ENCODE measurements around the gene PARD3B. TPM values are rescaled to one million over a fixed set of nuclear protein-coding genes. Genes with fewer than 3 reads are reported as not detected.

Gene PARD3B
- polyA plus RNA-seq, 1 donor: 10.3 TPM

DNA sequence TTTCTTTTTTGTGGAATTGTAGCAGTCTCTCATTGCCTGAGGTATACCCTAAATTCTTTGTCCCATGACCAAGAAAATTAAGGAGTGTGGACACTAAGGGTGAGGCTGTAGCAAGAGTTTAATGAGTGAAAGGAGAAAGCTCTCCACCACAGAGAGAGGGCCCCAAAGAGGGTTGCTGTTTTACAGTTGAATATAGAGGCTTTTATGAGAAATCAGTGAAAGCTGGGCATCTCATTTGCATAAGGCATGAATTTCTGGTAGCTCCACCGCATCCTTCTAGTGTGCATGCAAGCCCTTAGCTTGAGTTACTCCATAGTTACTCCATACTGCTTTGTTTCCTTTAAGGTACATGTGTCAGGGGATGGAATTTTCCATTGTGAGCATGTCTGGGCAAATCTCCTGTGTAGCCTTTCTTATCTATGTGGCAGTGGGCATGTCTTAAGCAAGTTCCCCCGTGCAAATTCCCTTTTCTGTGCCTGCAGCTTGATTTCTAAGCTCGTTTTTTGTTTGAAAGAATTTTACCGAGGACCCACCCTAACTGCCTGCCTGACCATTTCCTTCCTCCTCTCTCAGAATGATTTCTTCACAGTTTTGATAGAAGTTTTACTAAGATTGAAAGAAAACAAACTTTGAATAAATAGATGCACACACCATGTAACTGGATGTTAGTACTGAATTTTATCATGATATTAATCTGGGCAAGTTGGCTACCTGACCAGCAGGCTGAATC is 218.9 kb downstream of the PARD3B start:
- DNase-seq: no peak

DNA sequence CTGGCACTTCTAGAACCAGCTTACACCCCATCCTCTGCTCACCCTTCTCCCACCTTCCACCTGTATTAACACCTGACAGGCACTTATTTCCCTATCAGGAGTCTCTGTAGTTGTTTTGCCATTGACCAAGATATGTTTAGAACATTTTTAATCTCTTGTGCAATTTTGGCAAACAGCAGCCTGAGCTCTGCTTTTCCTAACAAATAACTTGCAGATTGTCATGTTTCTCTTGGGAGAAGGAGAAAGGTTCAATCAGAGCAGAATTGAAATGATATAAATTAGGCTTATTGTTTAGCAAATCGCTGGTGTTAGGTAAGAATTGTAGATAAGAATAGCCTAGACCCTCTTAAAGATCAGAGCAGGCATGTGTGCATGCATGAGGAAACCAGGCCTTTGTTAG is 225.5 kb downstream of the PARD3B start:
- no peak for DNase-seq

DNA sequence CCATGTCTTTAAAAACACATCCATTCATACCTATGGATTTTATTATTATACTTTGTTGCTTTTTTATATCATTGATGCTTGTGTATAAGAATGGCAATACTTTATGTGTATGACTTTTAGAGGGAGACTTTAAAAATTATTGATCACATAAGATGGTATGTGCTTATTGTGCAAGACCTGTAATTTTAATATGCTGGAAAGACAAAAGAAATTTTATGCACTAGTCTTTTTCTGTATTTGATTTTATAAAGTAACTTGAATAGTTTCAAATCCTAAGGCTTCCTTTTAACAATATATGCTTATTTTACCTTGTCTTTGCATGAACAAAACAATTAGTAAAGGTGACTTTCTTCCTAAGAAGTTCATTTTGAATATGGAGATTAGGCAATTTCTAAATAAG is 226.4 kb downstream of the PARD3B start:
- DNase-seq: no peak

DNA sequence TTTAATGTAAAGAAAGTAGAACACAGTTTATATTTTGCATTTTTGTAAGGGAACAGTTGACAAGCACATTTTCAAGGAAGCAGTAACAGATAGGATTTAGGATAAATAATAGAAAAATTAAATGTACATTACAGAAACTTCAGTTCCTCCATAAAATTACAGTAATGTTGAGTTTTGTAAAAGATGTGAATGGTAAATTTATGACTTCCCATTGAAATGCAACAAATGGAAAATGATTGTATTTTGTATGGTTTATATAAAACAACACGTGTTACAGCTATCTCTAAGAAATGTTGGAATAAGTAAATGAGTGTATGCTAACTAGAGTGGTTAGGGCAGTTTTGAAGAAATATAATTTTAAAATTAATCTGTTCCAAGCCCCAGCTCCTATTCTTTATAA is 227.3 kb downstream of the PARD3B start:
- DNase-seq: no peak

DNA sequence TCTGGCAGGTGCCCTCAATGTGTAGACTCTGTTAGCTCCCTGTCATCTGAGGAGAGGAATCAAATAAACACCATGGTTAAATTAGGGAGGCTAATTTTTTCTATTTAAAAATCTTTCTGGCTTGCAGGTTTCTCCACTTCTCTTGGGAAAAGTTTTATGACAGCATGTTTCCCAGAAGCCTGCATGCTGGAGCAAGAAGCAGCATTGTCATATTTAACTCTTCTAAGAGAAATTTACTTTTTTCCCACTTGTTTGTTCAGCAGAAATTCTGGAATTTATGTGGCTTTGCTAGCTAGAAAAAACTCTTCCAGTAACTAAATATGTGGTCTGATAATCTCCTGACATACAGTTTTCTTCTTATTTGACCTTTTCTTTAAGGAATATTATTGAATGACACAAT is 230.5 kb downstream of the PARD3B start:
- DNase-seq: no peak

DNA sequence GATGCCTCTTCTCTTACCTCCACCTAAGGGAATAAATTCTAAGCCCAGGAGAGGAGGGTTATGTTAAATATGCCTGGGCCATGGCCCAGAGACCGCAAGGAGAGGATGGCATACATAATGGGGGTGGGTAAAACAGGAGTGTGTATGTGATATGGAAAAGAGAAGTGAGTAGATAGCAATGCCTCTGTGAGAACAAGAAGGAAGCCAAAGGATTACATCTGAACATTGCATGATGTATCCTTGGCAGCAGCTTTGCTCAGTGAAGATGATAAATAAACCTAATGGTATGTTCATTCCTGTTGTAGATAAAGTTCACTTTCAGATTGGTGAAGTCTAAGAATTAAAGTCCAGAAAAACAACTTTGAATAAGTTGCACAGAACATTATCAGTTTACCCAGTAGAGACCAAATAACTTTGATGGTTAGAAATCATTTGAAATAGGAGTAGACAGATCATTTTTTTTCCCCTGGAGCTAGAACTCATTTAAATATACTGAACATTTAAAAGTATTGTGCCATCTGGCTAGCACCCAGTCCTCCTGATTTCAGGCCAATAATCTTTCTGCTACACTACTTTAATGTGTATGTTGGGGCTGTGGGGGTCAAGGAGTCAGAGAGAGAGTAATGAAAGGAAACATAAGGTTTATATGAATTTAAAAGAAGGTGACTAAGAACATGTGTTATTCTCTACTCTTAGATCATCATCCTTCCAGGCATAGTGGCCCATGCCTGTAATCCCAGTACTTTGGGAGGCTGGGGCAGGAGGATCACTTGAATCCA is 231.7 kb downstream of the PARD3B start:
- no peak for DNase-seq

DNA sequence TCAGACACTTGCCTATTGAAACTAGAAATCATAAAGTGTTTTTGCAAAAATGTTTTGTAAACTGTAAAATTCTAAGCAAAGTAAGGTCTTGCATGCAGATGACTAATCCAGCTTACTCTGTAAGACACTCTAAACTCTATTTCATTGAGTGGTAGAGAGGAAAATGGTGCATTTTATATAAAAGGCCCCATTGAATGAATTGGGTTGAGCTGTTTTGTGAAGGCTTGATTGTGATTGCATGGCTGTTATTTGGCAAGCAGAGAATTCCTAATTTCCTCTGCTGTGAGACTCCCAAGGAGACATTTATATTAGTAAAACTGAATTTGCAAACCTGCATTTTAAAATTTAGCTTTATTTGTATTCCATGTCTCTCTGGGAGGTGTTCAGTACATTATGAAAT is 234.5 kb downstream of the PARD3B start:
- DNase-seq: no peak

DNA sequence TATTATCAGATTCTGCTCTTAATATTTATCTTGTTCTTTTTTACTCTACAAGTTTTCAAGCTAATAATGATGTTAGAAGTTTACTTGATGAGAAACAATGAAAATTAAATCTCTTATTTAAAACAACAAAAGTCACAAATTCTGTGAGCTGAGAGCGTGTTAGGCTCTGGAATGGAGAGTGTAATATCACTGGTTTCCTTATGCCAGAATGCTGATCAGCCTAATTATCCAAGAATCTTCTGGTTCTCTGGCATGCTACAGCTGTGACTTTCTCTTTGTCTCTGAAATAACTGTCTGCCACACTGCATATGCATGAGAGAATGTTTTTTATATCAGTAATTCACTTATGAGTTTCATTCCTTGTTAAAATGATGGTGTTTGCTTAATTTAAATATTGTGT is 236.7 kb downstream of the PARD3B start:
- DNase-seq: no peak

DNA sequence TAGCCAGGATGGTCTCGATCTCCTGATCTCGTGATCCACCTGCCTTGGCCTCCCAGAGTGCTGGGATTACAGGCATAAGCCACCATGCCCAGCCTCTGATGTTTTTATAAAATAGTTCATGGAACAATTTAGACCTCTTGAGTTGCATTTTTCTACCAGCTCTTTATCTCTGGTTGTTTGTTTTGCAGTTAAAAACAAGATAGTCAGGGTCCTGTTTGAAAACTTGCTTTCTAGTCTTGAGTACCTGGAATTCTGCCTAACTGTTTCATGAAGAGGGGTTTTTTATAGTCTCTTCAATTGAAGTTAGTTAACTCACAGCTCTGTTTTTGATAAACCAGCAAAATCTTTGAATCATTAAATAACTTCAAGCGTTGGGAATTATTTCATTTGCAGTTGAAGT is 244.8 kb downstream of the PARD3B start:
- DNase-seq: no peak

DNA sequence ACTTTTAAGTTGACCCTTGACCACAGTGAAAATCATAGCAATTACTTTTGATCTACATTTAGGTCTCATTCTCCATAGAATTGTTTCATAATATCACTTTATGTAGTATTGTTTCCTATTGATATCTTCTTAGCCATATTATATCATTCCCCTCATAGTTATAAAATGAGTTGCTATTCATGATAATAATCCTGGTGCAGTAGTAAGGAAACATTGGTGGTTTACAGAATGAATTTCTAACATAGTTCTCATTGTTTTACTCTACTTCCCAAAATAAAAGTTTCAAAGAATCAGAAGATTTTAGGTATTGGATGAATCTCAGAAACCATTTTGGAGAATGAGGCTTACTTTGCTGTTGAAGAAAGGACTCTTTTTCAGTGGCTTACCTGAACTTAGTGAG is 246.0 kb downstream of the PARD3B start:
- no peak for DNase-seq

DNA sequence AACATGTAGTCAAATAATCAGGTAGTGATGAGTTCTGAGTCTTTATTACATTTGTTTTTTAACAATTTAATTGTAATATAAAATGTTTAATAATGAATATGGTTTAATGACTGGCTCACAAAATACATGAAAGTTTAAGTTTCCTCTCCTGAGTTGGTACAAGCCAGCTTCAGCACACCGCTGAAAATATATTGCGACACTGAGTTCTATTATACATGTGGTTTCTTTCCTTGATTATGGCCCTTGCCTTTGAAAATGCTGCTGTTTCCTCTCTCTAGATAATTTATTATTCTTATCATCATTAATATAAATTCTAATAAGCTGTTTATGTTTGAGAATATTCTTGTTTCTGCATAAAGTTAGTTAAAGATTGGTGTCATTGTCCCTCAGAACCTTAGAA is 249.3 kb downstream of the PARD3B start:
- DNase-seq: no peak

DNA sequence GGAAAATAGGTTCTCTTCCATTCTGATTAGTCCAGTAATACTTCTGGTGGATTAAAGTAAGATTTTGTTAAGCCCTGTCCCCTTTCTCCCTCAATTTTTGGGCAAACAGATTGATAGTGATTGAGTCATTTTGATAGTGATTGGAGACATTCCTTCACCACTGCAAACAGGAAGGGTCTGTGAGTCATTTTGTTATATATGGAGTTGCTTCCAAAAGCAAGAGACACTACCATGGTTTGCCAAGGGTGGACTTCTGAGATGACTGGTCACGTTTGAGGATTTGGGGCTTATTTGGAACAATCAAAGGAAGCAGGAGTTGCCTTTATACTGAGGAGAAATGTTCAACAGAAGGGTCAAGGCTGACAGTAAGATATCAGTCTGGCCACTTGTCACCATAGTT is 249.9 kb downstream of the PARD3B start:
- DNase-seq: no peak

DNA sequence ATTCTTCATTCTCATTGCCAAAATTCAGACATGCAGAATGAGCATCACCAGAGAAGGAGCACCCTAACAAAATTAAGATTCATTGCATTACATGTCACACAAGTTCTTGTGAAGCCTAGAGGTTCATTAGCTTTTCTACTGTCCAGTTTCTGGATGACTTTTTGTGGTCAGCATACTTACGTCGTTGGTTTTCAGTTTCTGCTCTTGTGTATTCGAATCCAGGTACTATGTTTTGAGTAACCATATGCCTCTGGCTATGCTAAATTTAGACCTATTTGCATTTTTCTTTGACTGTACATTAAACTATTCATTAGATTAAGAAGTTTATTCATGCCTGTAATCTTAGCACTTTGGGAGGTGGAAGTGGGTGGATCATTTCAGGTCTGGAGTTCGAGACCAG is 251.3 kb downstream of the PARD3B start:
- no peak for DNase-seq

DNA sequence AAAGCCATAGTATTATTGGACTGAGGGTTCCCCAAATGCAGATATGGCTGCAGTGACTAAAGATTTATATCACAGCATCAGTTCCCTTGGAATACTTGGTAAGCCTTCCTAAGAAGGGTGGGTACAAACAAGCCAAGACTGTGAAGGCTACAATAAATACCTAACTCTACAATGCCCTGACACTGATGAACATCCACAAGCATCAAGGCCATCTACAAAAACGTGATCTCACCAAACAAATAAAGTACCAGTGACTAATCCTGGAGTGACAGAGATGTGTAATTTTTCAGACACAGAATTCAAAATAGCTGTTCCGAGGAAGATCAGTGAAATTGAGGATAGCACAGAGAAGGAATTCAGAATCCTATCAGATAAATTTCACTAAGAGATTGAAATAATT is 254.5 kb downstream of the PARD3B start:
- no peak for DNase-seq

DNA sequence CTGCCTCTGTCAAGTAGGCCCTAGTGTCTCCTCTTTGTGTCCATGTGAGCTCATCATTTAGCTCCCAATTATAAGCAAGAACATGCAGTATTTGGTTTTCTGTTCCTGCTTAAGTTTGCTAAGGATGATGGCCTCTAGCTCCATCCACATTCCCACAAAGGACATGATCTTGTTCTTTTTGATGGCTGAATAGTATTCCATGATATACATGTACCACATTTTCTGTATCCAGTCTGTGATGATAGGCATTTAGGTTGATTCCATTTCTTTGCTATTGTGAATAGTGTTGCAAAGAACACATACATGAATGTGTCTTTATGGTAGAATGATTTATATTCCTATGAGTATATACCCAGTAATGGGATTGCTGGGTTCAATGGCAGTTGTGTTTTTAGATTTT is 263.2 kb downstream of the PARD3B start:
- DNase-seq: no peak

DNA sequence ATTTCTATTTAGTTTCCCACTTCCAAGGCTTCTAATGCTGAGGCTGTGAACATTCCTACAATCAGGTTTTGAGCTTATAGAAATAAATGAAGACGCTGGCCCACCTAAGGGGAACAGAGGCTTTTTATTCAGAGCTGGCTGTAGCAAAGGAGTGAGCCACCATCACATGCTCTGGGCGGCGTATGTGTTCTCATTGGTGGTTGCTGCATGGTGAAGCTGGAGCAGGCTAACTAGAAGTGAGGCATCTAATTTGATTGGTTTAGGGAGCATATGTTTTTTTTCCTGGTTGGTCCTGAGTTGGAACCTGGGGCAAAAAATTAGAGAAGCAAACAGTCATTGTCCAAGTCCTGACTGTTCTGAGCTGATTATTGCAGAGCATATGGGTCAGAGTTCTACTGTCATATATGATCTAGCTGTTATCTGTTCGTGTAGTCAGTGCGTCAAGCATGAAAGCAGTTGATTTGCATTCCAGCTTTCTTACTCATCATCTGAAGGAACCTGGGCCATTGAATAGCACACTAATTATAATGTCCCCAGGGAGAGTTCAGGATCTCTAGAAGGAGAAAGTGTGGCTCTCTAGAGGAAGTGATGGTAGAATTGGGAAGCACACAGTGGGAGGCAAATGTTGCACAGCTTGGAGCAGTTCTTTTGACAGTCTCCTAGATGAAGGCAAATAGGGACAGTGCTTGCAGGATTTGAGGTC is 279.6 kb downstream of the PARD3B start:
- no peak for DNase-seq

DNA sequence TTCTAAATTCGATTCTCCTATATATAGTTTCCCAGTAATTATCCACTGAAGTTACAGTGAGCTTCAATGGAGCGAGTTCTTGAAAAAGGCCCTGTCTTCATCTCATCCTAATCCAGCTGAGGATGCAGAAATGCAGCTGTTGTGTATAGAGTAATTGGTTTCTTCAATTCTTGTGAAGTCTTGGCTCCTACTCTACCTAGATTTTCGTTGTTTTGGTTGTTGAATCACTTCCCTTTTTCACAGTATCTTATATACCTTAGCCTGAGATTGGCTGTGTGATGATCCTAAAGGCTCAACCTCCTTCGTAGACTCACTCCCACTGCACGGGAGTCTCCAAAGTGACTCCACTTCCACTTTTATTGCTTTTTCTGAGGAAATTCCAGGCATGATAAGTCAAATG is 280.4 kb downstream of the PARD3B start:
- DNase-seq: no peak

DNA sequence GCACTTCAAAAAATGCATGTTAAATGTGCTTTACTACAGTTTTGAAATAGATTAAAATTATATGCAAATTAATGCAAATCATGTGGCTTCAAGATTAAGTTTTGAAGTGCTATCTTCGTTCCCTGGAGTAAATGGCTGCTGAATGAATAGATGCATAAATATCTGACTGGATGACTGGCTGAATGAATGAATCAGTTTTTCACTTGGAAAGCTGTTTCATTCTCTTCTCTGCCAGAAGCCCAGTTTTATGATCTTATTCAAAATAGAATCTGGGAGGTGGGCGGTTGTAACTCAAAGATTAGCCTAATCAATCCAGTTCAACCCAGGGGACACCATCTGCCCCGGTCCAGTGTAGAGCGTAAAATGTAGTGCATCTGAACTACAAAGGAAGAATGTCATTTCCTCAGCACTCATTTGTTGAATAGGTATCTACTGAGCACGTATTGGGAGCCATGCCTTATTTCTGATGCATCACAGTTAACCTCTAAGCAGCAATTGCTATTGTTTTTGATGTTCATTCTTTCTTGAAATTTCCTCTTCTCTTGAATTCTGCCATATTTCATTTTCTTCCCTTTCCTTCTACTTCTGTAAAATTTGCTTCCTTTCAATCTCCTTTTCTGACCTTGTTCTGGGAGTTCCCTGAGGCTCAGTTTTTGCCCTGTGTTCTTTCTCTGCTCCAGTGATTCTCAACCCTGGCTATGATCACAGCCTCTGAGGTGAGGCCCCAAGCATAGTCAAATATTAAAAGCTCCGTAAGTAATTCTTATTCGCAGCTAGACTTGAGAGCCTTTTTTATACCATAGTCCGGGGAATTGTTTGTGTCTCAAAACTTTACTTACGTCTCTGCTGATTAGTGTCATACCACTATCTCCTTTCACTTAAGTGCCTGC is 282.7 kb downstream of the PARD3B start:
- no peak for DNase-seq

DNA sequence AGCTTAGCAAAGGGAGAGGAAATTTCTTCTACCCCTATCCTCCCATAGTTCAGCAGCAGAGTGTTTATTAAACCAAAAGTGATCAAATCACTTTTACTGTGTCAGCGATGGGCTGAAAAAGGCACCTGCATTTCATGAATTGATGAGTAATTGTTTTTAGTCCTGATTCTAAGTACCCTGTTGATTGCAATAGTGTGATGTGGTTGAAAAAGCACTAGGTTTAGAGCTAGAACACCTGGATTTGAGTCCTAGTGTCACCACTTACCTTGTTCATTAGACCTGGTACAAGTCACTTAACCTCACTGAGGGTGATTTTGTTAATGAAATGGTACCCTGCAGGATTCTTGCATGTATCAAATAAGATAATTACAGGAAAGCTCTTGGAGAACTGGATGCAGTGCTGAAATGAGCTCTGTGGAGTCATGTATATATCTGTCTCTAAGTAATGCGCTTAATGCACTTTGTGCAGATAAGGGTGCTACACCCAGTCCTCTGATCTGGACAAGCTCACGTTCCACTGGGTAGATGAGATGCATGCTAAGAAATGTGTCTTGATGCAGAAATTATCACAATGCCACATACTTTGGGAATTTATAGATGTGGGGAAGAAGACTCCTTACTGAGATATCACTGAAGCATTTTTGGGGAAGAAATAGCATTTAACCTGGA is 289.6 kb downstream of the PARD3B start:
- no peak for DNase-seq

DNA sequence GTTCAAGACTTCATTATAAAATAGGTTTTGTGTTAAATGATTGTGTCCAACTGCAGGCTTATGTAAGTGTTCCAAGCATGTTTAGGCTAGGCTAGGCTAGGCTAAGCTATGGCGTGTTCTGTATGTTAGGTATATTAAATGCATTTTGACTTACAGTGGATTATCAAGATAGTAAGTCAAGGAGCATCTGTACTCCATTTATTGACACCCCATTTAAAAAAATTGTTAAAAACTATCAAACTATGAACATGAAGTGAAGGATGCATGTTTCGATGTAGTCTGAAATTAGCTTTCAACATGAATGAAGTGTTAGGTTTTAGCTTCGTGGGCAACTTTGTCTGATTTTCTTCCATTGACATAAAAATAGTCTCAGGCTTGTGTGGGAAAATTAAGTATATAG is 290.5 kb downstream of the PARD3B start:
- DNase-seq: no peak

DNA sequence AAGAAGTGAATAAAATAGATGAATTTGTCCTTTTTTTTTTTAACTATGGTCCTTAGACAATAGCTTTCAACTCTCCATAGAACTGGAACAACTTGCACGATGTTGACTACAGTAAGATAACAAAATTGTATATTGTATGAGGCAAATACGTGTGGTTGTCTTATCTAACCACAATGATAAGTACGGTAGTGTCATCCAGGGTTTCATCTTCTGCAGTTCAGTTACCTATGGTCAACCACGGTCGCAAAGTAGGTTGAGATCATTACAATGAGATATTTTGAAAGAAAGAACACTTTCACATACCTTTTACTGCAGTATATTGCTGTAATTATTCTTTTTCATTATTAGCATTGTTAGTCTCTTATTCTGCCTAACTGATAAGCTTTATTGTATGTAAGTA is 295.2 kb downstream of the PARD3B start:
- no peak for DNase-seq

DNA sequence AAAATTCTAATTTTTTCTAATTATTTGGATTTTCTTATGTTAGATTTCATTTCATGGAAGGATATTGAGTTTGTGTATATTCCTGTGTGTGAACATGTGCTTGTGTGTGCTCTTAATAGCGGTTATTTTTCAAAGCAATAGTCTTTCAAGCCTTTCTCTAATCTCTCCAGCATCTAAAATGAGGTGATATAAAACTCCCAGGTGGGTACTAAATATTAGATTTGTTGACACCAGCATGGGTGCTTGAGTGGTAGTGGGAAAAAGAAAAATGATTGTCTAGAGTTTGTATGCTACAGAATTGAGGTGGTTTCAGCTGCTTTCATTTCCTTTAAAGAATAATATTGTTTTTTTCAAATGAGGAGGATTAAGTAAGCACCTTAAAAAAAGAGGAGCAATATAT is 296.8 kb downstream of the PARD3B start:
- DNase-seq: no peak
